MV-4-11 (cell line): ENCODE measurements around the gene NEXN.

Source experiments
- DNase-seq: peaks from one replicate; lab custom pipeline; 2025; lab: John Stamatoyannopoulos, UW

Gene NEXN

GRCh38 chr1:77888081-77888780 is at the start of gene NEXN:
TSS of gene NEXN (plus strand) at chr1:77888624. CDS start at chr1:77916107, 27,483 bp downstream.
- DNase-seq, result no peak

GRCh38 chr1:77841574-77841973 is 46.9 kb upstream of the NEXN start:
- no peak for DNase-seq

GRCh38 chr1:77845951-77846350 is 42.5 kb upstream of the NEXN start:
- no peak for DNase-seq

- no peak for DNase-seq
Measured at GRCh38 chr1:77846966-77847365, 41.5 kb upstream of the NEXN start.

- peak; percentile 84 for DNase-seq
Measured at GRCh38 chr1:77847621-77848080, 40.8 kb upstream of the NEXN start.

GRCh38 chr1:77850082-77850481 is 38.3 kb upstream of the NEXN start:
- no peak for DNase-seq

GRCh38 chr1:77857552-77857951 is 30.9 kb upstream of the NEXN start:
- no peak for DNase-seq

- no peak for DNase-seq
Measured at GRCh38 chr1:77858725-77859124, 29.7 kb upstream of the NEXN start.

- no peak for DNase-seq
Measured at GRCh38 chr1:77859248-77859647, 29.2 kb upstream of the NEXN start.

GRCh38 chr1:77866296-77866695 is 22.1 kb upstream of the NEXN start:
- DNase-seq, result no peak

- no peak for DNase-seq
Measured at GRCh38 chr1:77872645-77873044, 15.8 kb upstream of the NEXN start.

GRCh38 chr1:77873461-77873860 is 15.0 kb upstream of the NEXN start:
- no peak for DNase-seq

GRCh38 chr1:77874804-77875445 is 13.5 kb upstream of the NEXN start:
- DNase-seq, result no peak

- no peak for DNase-seq
Measured at GRCh38 chr1:77876884-77877283, 11.5 kb upstream of the NEXN start.

- DNase-seq, result no peak
Measured at GRCh38 chr1:77881061-77881460, 7.4 kb upstream of the NEXN start.

- DNase-seq, result no peak
Measured at GRCh38 chr1:77882411-77882810, 6.0 kb upstream of the NEXN start.

GRCh38 chr1:77888781-77889642 is 588 bp downstream of the NEXN start:
- DNase-seq, result no peak

GRCh38 chr1:77889671-77890070 is 1.2 kb downstream of the NEXN start:
- DNase-seq, result no peak

- DNase-seq, result no peak
Measured at GRCh38 chr1:77891200-77891599, 2.8 kb downstream of the NEXN start.

- no peak for DNase-seq
Measured at GRCh38 chr1:77899647-77900320, 11.4 kb downstream of the NEXN start.

- no peak for DNase-seq
Measured at GRCh38 chr1:77900687-77901293, 12.4 kb downstream of the NEXN start.

GRCh38 chr1:77905603-77906002 is 17.2 kb downstream of the NEXN start:
- no peak for DNase-seq
